NCI-H82 treated with DMSO at 0.1 percent for 48 hours (cell line): ENCODE data around the gene EIF2AK2.
"Not testable (repeated sequence)": the region's sequence is repeated elsewhere in the genome, so short reads cannot be mapped to it uniquely, and the experiment has no call there.

Source experiments
- DNase-seq: peaks from one replicate; lab custom pipeline; 2025; ENCODE audit not compliant: unreplicated experiment; lab: John Stamatoyannopoulos, UW

Gene EIF2AK2

GRCh38 chr2:37156857-37157714, at the start of gene EIF2AK2:
Gene EIF2AK2, minus strand, starts transcription at chr2:37156980. Its CDS starts 9,174 bp downstream, at chr2:37147806.
- peak; percentile 36 for DNase-seq

GRCh38 chr2:37205689-37206341, 49.0 kb upstream of the EIF2AK2 start:
- no peak for DNase-seq

GRCh38 chr2:37205071-37205661, 48.4 kb upstream of the EIF2AK2 start:
- DNase-seq: not testable (repeated sequence)

GRCh38 chr2:37203708-37204107, 46.9 kb upstream of the EIF2AK2 start:
- no peak for DNase-seq

- DNase-seq: no peak
These were observed 45.0 kb upstream of the EIF2AK2 start for GRCh38 chr2:37201766-37202165.

- DNase-seq: no peak
These were observed 44.4 kb upstream of the EIF2AK2 start for GRCh38 chr2:37201208-37201607.

GRCh38 chr2:37198681-37199065, 41.9 kb upstream of the EIF2AK2 start:
- DNase-seq: no peak

GRCh38 chr2:37196320-37197195, 39.8 kb upstream of the EIF2AK2 start, which contains the start of gene CEBPZOS:
Gene CEBPZOS, plus strand, starts transcription at chr2:37196496. Its CDS starts 3,209 bp downstream, at chr2:37199705.
- DNase-seq: peak; percentile 13

GRCh38 chr2:37195862-37196319, 39.1 kb upstream of the EIF2AK2 start:
- not testable (repeated sequence) for DNase-seq

GRCh38 chr2:37192551-37192950, 35.8 kb upstream of the EIF2AK2 start:
- peak; percentile 13 for DNase-seq

GRCh38 chr2:37191747-37192146, 35.0 kb upstream of the EIF2AK2 start:
- no peak for DNase-seq

GRCh38 chr2:37191253-37191652, 34.5 kb upstream of the EIF2AK2 start:
- DNase-seq: no peak

GRCh38 chr2:37190290-37190689, 33.5 kb upstream of the EIF2AK2 start:
- DNase-seq: no peak

GRCh38 chr2:37189452-37190153, 32.8 kb upstream of the EIF2AK2 start:
- no peak for DNase-seq

- no peak for DNase-seq
These were observed 31.8 kb upstream of the EIF2AK2 start, which contains the start of gene SULT6B1 for GRCh38 chr2:37188570-37188969. Gene SULT6B1, minus strand, starts transcription at chr2:37188670. Its CDS starts 30 bp downstream, at chr2:37188640.

- DNase-seq: no peak
These were observed 25.2 kb upstream of the EIF2AK2 start for GRCh38 chr2:37181726-37182684.

GRCh38 chr2:37180640-37181039, 23.9 kb upstream of the EIF2AK2 start:
- no peak for DNase-seq

GRCh38 chr2:37180006-37180639, 23.3 kb upstream of the EIF2AK2 start:
- DNase-seq: no peak
